CD4-positive, alpha-beta T cell (primary cell): ENCODE measurements around the gene ITFG2. TPM values are rescaled to one million over a fixed set of nuclear protein-coding genes. Genes with fewer than 3 reads are reported as not detected.
"Not testable (repeated sequence)": the region's sequence is repeated elsewhere in the genome, so short reads cannot be mapped to it uniquely, and the experiment has no call there.

Experiments
- ATAC-seq: fragments of 200-7000 bp; cut with Tn5 transposase; one replicate; pipeline ENCODE4 v1.10.0; 2022; ENCODE audit warnings: mild to moderate bottlenecking; ENCODE audit not compliant: poor library complexity
- CTCF ChIA-PET: fragments of 350-600 bp; sonication (Branson Sonifier 250); formaldehyde crosslinking; loops from one replicate; lab custom pipeline; 2021; ENCODE audit warnings: antibody characterized with exemption, inconsistent platforms; lab: Charles Lee
- POLR2A ChIA-PET: fragments of 350-600 bp; sonication (Branson Sonifier 250); formaldehyde crosslinking; loops from one replicate; lab custom pipeline; 2021; ENCODE audit warnings: antibody characterized with exemption, inconsistent platforms; lab: Charles Lee
- DNase-seq, 14 experiments: peaks; one replicate each; pipeline ENCODE4 v3.0.0-alpha.2; 2013 to 2020; ENCODE audit warnings: mixed read lengths in 2 of 14
- H3K27ac ChIP-seq, 2 donors: one replicate each; pipeline versions ENCODE4 v1.5.1 to v1.7.0; 2013; ENCODE audit warnings: low read length in 2 of 2, low read depth in 1 of 2, mild to moderate bottlenecking in 1 of 2
- H3K27me3 ChIP-seq, 2 experiments: 1 replicate in 1 of 2; 2 replicates in 1 of 2; pipeline versions ENCODE4 v1.6.1 to v1.7.0; 2013; ENCODE audit warnings: low read length in 2 of 2, control low read depth in 1 of 2, mild to moderate bottlenecking in 1 of 2, moderate library complexity in 1 of 2; ENCODE audit not compliant: insufficient read depth in 2 of 2, control insufficient read depth in 1 of 2
- H3K36me3 ChIP-seq: one replicate; pipeline ENCODE4 v1.6.1; 2013; ENCODE audit warnings: low read length, control low read depth; ENCODE audit not compliant: insufficient read depth
- H3K4me1 ChIP-seq: one replicate; pipeline ENCODE4 v1.6.1; 2013; ENCODE audit warnings: low read length, control low read depth; ENCODE audit not compliant: insufficient read depth
- H3K4me3 ChIP-seq: one replicate; pipeline ENCODE4 v1.5.1; 2013; ENCODE audit warnings: mild to moderate bottlenecking, low read length, moderate library complexity
- H3K9me3 ChIP-seq, 2 experiments: 1 replicate in 1 of 2; 2 replicates in 1 of 2; pipeline versions ENCODE4 v1.6.1 to v1.7.0; 2013; ENCODE audit warnings: low read length in 2 of 2, mild to moderate bottlenecking in 2 of 2, control low read depth in 1 of 2, moderate library complexity in 1 of 2; ENCODE audit not compliant: control insufficient read depth in 1 of 2, insufficient read depth in 1 of 2
- H3K27ac Mint-ChIP-seq: one replicate; pipeline ENCODE4 v1.8.0; 2020; ENCODE audit warnings: mixed read lengths
- H3K27me3 Mint-ChIP-seq: one replicate; pipeline ENCODE4 v1.8.0; 2021; ENCODE audit warnings: mixed read lengths
- H3K36me3 Mint-ChIP-seq: one replicate; pipeline ENCODE4 v1.8.0; 2021; ENCODE audit warnings: low read depth, mixed read lengths
- H3K4me1 Mint-ChIP-seq: one replicate; pipeline ENCODE4 v1.8.0; 2021; ENCODE audit warnings: low read depth, mixed read lengths
- H3K4me3 Mint-ChIP-seq: one replicate; pipeline ENCODE4 v1.8.0; 2020; ENCODE audit warnings: mild to moderate bottlenecking, mixed read lengths
- H3K9me3 Mint-ChIP-seq: one replicate; pipeline ENCODE4 v1.8.0; 2020; ENCODE audit warnings: mixed read lengths
- intact Hi-C, 2 experiments: fragments of 100-400 bp; cut with DNase I in 1 of 2; cut with micrococcal nuclease in 1 of 2; formaldehyde crosslinking; loops; one replicate each; pipeline versions ENCODE4 v1.15.1 to v1.9.0; 2023 to 2025; cut with DNase I, micrococcal nuclease
- total RNA-seq, 174 experiments: library from RNA in 2 of 174; stranded (reverse) in 2 of 174; gene quantifications; one replicate each; pipeline ENCODE4 v1.2.3 and lab custom pipeline; 2021 to 2026
- TF ChIP-seq, protein P1 (sequence below): fragments of 200-600 bp; IDR thresholded peaks from one replicate; pipeline ENCODE4 v1.8.0; 2022; ENCODE audit warnings: antibody characterized with exemption, mild to moderate bottlenecking

The ITFG2 gene
- total RNA-seq, 2 experiments from 2014 or later = 61.3 to 68.5 TPM

DNA sequence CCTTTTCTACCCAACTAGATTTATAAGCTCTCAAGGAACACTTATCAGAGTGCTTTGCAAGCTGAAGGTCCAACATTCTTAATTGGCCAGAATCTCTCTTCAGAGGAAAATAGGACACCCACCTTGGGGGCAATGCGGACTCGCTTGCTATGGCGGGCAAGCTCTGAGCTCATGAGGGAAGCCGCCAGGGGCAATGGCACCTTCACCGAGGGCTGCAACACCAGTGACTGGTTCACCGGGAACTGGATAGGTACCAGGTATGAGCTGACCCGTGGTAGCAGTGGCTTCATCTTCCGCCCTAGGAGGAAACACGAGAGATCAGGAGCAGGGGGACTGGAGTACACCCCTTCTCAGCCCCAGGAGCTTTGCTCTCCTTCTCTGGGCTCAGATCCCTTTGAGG lies 51.7 kb downstream of the ITFG2 start:
- no peaks in the 10 kb centered on the region for H3K9me3 ChIP-seq
- intact Hi-C loops = no loop called here
- Mint-ChIP-seq H3K27ac (no peak overlapping the region), H3K27me3 (no peaks in the 10 kb centered on the region), H3K4me3 (no peak overlapping the region), H3K4me1 (peaks cover 5% of the 10 kb centered on the region), H3K36me3 (peaks cover 5% of the 10 kb centered on the region), H3K9me3 (no peaks in the 10 kb centered on the region)
- H3K4me1 ChIP-seq = no peaks in the 10 kb centered on the region
- ATAC-seq (no peak), DNase-seq (no peak)
- peaks cover 3% of the 10 kb centered on the region for H3K36me3 ChIP-seq
- ChIA-PET CTCF (no interaction called here), POLR2A (no interaction called here)
- no peaks in the 10 kb centered on the region for H3K27me3 ChIP-seq
- H3K4me3 ChIP-seq = no peak overlapping the region
- no peak overlapping the region for H3K27ac ChIP-seq
- TF ChIP-seq, protein P1, sequence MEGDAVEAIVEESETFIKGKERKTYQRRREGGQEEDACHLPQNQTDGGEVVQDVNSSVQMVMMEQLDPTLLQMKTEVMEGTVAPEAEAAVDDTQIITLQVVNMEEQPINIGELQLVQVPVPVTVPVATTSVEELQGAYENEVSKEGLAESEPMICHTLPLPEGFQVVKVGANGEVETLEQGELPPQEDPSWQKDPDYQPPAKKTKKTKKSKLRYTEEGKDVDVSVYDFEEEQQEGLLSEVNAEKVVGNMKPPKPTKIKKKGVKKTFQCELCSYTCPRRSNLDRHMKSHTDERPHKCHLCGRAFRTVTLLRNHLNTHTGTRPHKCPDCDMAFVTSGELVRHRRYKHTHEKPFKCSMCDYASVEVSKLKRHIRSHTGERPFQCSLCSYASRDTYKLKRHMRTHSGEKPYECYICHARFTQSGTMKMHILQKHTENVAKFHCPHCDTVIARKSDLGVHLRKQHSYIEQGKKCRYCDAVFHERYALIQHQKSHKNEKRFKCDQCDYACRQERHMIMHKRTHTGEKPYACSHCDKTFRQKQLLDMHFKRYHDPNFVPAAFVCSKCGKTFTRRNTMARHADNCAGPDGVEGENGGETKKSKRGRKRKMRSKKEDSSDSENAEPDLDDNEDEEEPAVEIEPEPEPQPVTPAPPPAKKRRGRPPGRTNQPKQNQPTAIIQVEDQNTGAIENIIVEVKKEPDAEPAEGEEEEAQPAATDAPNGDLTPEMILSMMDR = no peak

GRCh38 chr12:2868986-2869632 lies 56.6 kb downstream of the ITFG2 start:
- CTCF ChIA-PET, H3K4me1 ChIP-seq, DNase-seq, H3K27ac Mint-ChIP-seq, intact Hi-C loops, H3K27ac ChIP-seq, H3K4me3 Mint-ChIP-seq, H3K27me3 Mint-ChIP-seq, ATAC-seq, H3K9me3 ChIP-seq, H3K36me3 ChIP-seq, POLR2A ChIA-PET, H3K4me1 Mint-ChIP-seq, H3K4me3 ChIP-seq, H3K9me3 Mint-ChIP-seq, H3K27me3 ChIP-seq, H3K36me3 Mint-ChIP-seq: not testable (repeated sequence)

Other genes starting within 250 kb of the ITFG2 start
- gene FKBP4, start 17.7 kb upstream of the ITFG2 start, total RNA-seq = 10 to 100 TPM; 35.7 to 40.3 TPM
- gene NRIP2, start 22.4 kb downstream of the ITFG2 start, total RNA-seq = not detected
- gene TEX52, start 44.4 kb downstream of the ITFG2 start, total RNA-seq = not detected
- under 1 TPM; 0.59 to 0.80 TPM for gene FOXM1, start 64.5 kb downstream of the ITFG2 start, total RNA-seq
- 10 to 100 TPM; 26.5 to 31.3 TPM for gene RHNO1, start 64.6 kb downstream of the ITFG2 start, total RNA-seq
- 1 to 10 TPM; 4.2 to 5.5 TPM for gene TULP3, start 78.2 kb downstream of the ITFG2 start, total RNA-seq
- not detected for gene TEAD4, start 146.7 kb downstream of the ITFG2 start, total RNA-seq